Stimulated activated effector memory CD8-positive, alpha-beta T cell treated with anti-CD3 and anti-CD28 coated beads, Interleukin-12 subunit alpha, Interleukin-12 subunit beta, amount 100 ng/mL, for 72 hours (primary cell): ENCODE data around the gene MND1.
A peak's percentile ranks its signal among the peaks of the same experiment; 100 is the strongest.

Experiments used
- ATAC-seq: fragments of 150-1000 bp; cut with Tn5 transposase; 2 replicates; pipeline ENCODE4 v1.10.0; 2021
- DNase-seq, 2 donors: peaks; one replicate each; pipeline ENCODE4 v3.0.0; 2021 to 2022; ENCODE audit warnings: low spot score in 2 of 2
- H3K27ac Mint-ChIP-seq: one replicate; pipeline ENCODE4 v1.8.0; 2022; ENCODE audit warnings: mild to moderate bottlenecking, mixed read lengths
- H3K36me3 Mint-ChIP-seq: one replicate; pipeline ENCODE4 v1.8.0; 2022; ENCODE audit warnings: mild to moderate bottlenecking, mixed read lengths
- H3K4me1 Mint-ChIP-seq: one replicate; pipeline ENCODE4 v1.8.0; 2022; ENCODE audit warnings: mixed read lengths
- H3K4me3 Mint-ChIP-seq: one replicate; pipeline ENCODE4 v1.8.0; 2022; ENCODE audit warnings: mild to moderate bottlenecking, mixed read lengths
- H3K9me3 Mint-ChIP-seq: one replicate; pipeline ENCODE4 v1.8.0; 2022; ENCODE audit warnings: mixed read lengths

MND1 gene

GRCh38 chr4:153337686-153338085 is 6.8 kb upstream of the MND1 start:
- ATAC-seq (no peak), DNase-seq (no peak)
- Mint-ChIP-seq H3K9me3 (no peaks in the 10 kb centered on the region), H3K36me3 (no peaks in the 10 kb centered on the region), H3K4me3 (no peak overlapping the region), H3K27ac (no peak overlapping the region), H3K4me1 (no peaks in the 10 kb centered on the region)

GRCh38 chr4:153341575-153342090 is 2.9 kb upstream of the MND1 start:
- H3K27ac Mint-ChIP-seq = no peak overlapping the region
- DNase-seq (no peak), ATAC-seq (no peak)
- H3K4me1 Mint-ChIP-seq = no peaks in the 10 kb centered on the region
- H3K36me3 Mint-ChIP-seq = no peaks in the 10 kb centered on the region
- H3K9me3 Mint-ChIP-seq = no peaks in the 10 kb centered on the region
- no peak overlapping the region for H3K4me3 Mint-ChIP-seq

DNA sequence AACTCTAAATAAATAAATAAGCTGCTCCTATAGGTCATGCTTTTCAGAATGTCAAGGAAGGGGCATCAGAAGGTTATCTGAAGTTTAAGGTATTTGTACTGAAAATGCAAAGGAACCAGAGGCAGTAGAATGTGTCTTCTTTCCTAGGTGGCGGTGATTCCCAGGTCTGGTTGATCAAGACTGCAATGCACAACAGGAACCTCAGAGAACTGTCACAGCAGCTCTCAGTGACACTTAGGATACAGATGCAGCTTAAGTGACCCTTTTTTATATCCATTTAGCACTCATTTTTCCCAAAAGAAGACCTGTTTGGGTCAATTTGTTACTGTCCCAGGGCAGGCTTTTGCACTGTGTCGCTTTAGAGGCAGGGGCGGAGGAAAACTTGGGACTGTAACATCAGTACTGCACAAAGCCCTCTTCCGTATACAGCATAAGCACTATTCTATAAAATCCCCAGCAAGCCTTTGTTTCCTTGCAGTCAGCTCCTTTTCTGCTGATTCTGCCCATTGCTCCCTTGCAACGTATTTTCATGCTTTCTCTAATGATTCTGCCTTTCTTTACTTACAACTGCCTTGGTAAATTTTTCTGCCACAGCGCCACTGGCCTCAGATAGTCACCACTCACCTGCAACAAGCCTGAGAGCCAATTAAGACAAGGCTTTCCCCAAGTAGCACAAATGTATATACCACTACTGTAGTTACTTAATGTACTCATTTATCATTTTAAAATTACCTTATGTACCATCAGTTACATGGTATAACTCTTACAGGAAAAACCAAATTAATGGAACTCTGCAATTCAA is 1.5 kb upstream of the MND1 start:
- Mint-ChIP-seq H3K4me3 (peak overlapping the region; percentile 79), H3K27ac (no peak overlapping the region), H3K9me3 (no peaks in the 10 kb centered on the region), H3K4me1 (peaks cover 4% of the 10 kb centered on the region), H3K36me3 (no peaks in the 10 kb centered on the region)
- DNase-seq (no peak), ATAC-seq (no peak)

DNA sequence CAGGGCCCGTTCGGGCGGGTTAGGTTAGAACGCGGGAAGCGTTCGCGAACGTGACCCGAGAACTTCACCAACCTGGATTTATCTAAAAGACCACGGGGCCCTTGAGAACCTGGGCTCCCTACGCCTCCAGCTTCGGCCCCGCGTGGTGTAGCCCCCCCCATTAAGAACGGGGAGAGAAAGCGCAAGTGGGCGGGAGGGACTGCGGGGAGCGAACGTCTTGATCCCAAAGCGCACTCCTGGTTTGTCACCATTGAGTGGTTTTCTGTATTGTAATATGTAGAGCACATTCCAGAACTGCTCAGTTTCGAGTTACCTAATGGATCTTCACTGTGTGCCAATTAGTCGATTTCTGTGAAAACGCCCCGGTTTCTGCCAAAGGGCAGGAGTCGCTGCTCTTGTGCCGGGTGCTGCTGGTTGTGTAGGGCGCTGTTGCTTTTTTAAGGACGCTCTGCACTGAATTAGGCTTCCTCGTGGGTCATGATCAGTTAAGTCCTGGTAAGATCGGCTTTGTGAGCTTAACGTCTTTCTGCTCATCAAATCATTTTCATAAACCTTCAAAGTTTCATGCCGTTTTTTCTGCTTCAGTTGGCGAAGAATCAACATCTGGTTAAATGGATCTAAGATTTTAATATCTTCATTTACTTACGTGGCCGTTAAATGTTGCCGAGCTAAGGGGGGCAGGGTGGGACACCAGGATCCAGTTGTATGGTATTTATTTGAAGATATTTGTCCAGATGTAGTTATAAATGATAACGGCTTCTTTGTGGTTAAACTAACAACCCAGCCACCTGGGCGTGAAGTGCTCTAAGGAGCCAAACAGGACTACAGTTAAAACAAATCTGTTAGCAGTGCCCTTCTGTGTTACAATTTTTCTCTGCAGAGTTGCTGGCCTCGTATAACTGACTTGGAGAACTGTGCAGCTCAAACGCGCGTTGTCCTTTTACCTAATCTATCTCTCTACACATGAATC is 809 bp downstream of the MND1 start:
- ATAC-seq (peak; percentile 61), DNase-seq (peak; percentile 23 to 70)
- peak overlapping the region; percentile 79 for H3K4me3 Mint-ChIP-seq
- peaks cover 9% of the 10 kb centered on the region for H3K4me1 Mint-ChIP-seq
- H3K9me3 Mint-ChIP-seq = no peaks in the 10 kb centered on the region
- no peaks in the 10 kb centered on the region for H3K36me3 Mint-ChIP-seq
- peak overlapping the region; percentile 29 for H3K27ac Mint-ChIP-seq

DNA sequence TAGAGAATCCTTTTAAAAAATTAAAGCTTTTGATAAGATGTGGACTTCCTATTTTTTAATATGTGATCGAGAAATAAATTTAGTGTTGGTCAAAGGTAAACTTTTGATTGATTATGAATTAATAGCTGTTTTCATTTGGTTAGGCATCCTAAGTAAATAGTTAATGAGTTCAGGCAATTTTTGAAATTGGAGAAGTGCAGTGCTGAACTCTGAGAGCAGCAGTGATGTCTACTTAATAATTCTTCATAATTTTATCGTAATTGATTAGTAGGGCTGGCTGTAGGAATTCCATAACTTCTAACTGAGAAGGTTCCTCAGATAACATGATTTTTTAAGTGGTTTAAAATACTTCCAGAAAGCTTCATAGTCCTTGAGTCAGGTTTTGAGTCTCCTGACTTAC is 1.5 kb downstream of the MND1 start:
- peaks cover 9% of the 10 kb centered on the region for H3K4me1 Mint-ChIP-seq
- no peak for DNase-seq
- no peaks in the 10 kb centered on the region for H3K9me3 Mint-ChIP-seq
- no peak overlapping the region for H3K27ac Mint-ChIP-seq
- no peaks in the 10 kb centered on the region for H3K36me3 Mint-ChIP-seq
- no peak for ATAC-seq
- peak overlapping the region; percentile 79 for H3K4me3 Mint-ChIP-seq

DNA sequence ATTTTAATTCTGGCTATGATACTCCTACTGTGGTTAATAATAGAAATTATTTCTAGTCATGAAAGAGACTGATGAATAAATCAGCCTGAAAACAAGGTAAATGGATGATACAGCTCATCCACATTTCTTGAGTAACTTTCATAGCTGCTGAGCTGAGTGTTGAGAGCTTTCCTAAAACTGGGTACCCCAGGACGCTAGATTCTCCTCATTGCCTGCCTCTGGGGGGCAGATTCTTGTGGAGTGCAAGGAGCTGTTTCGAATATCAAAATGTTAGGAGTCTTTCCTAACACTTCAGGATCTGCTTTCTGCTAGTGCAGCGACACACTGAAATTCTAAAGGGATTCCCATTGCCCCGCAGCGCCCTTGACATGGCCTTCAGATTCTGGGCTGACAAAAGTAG is 2.1 kb downstream of the MND1 start:
- Mint-ChIP-seq H3K36me3 (no peaks in the 10 kb centered on the region), H3K27ac (no peak overlapping the region), H3K4me1 (peaks cover 9% of the 10 kb centered on the region), H3K4me3 (no peak overlapping the region), H3K9me3 (no peaks in the 10 kb centered on the region)
- no peak for ATAC-seq
- no peak for DNase-seq

- H3K4me1 Mint-ChIP-seq = peaks cover 9% of the 10 kb centered on the region
- no peak overlapping the region for H3K27ac Mint-ChIP-seq
- no peaks in the 10 kb centered on the region for H3K9me3 Mint-ChIP-seq
- no peak for ATAC-seq
- H3K36me3 Mint-ChIP-seq = no peaks in the 10 kb centered on the region
- no peak overlapping the region for H3K4me3 Mint-ChIP-seq
- no peak for DNase-seq
Observed at GRCh38 chr4:153347117-153347516, 2.6 kb downstream of the MND1 start.

DNA sequence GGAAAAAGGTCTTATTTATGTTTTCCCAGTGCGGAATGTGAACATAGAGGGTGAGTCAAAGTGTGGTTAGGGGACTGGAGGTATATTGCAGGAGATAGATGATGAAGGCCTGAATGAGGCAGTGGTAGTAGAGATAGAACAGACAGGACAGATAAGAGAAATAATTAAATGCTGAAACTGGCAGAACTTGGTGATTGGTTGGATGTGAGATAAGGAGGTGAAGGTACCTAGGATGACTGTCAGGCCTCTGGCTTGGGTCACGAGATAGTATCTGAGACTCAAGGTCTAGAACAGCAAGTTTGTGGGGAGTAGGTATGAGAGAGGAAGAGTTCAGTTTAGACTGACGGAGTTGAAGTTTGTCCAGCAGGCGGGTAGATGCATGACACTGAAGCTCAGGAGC is 3.5 kb downstream of the MND1 start:
- Mint-ChIP-seq H3K4me3 (no peak overlapping the region), H3K27ac (no peak overlapping the region), H3K9me3 (no peaks in the 10 kb centered on the region), H3K36me3 (no peaks in the 10 kb centered on the region), H3K4me1 (peaks cover 9% of the 10 kb centered on the region)
- ATAC-seq (no peak), DNase-seq (no peak)

DNA sequence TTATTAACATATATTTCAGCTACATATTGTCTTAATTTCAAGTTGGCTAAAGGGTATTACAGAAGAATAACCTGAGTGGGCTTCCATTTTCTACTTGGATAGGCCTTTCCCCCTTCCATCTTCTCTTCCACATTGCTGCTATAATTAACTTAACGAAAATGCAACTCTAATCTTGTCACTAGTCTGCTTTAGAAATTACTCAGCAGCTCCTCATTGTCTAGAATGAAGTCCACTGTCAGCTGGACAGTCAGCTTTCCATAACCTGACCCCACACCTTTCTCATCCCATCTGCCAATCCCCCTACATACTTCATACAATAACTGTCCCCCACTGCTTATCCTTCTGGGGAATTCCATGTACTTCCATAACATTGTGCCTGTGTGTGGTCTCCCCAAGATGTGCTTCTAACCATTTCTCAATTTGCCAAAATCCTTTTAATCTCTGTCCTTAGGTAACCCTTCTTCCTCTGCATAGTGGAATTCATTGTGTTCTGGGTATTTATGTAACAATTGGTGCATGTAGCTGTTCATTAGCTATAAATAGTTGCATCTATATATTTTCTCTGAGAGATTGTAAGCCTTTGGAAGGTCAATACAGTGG is 4.8 kb downstream of the MND1 start:
- no peak for ATAC-seq
- no peaks in the 10 kb centered on the region for H3K36me3 Mint-ChIP-seq

DNA sequence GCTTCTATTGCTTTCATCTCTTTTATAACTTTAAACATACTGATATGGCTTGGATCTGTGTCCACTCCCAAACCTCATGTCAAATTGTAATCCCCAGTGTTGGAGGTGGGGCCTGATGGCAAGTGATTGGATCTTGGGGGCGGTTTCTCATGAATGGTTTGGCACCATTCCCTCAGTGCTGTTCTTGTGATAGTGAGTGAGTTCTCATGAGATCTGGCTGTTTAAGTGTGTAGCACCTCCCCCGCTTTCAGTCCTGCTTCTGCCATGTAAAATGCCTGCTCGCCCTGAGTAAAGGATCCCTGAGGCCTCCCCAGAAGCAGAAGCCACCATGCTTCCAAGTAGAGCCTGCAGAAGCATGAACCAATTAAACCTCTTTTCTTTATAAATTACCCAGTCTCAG is 17.7 kb downstream of the MND1 start:
- no peak overlapping the region for H3K27ac Mint-ChIP-seq
- no peaks in the 10 kb centered on the region for H3K9me3 Mint-ChIP-seq
- no peak overlapping the region for H3K4me3 Mint-ChIP-seq
- ATAC-seq = no peak
- no peaks in the 10 kb centered on the region for H3K4me1 Mint-ChIP-seq
- peaks cover 5% of the 10 kb centered on the region for H3K36me3 Mint-ChIP-seq
- DNase-seq = no peak

More for the DNA sequence above, 4.8 kb downstream of the MND1 start:
- H3K27ac Mint-ChIP-seq = no peak overlapping the region
- H3K4me1 Mint-ChIP-seq = peaks cover 9% of the 10 kb centered on the region
- DNase-seq = no peak
- H3K9me3 Mint-ChIP-seq = no peaks in the 10 kb centered on the region
- H3K4me3 Mint-ChIP-seq = no peak overlapping the region

GRCh38 chr4:153364061-153364460 is 19.6 kb downstream of the MND1 start:
- DNase-seq (no peak), ATAC-seq (no peak)
- Mint-ChIP-seq H3K36me3 (peaks cover 5% of the 10 kb centered on the region), H3K4me1 (no peaks in the 10 kb centered on the region), H3K27ac (no peak overlapping the region), H3K9me3 (no peaks in the 10 kb centered on the region), H3K4me3 (no peak overlapping the region)

GRCh38 chr4:153365003-153365402 is 20.5 kb downstream of the MND1 start:
- ATAC-seq = no peak

GRCh38 chr4:153366486-153366885 is 22.0 kb downstream of the MND1 start:
- H3K36me3 Mint-ChIP-seq = peaks cover 11% of the 10 kb centered on the region
- no peak overlapping the region for H3K4me3 Mint-ChIP-seq
- no peak for ATAC-seq
- no peak overlapping the region for H3K27ac Mint-ChIP-seq
- DNase-seq = no peak
- H3K9me3 Mint-ChIP-seq = no peaks in the 10 kb centered on the region
- H3K4me1 Mint-ChIP-seq = peaks cover 3% of the 10 kb centered on the region

More at GRCh38 chr4:153365003-153365402, 20.5 kb downstream of the MND1 start:
- Mint-ChIP-seq H3K4me1 (no peaks in the 10 kb centered on the region), H3K4me3 (no peak overlapping the region), H3K9me3 (no peaks in the 10 kb centered on the region), H3K27ac (no peak overlapping the region), H3K36me3 (peaks cover 5% of the 10 kb centered on the region)
- no peak for DNase-seq

DNA sequence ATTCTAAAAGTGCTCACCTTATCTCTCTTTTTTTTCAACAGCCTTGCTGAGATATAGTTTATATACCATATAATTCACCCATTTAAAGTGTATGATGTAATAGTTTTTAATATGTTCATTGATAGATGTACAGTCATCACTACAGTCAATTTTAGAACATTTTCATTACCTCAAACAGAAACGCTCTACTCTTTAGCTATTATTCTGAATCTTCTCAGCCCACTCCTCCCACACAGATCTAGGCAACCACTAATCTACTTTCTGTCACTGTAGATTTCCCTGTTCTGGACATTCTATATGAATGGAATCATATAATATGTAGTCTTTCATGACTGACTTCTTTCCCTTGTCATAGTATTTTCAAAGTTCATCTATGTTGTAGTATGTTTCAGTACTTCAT is 22.6 kb downstream of the MND1 start:
- DNase-seq = no peak
- ATAC-seq = peak; percentile 70
- peaks cover 11% of the 10 kb centered on the region for H3K36me3 Mint-ChIP-seq
- peaks cover 9% of the 10 kb centered on the region for H3K4me1 Mint-ChIP-seq
- H3K27ac Mint-ChIP-seq = no peak overlapping the region
- no peak overlapping the region for H3K4me3 Mint-ChIP-seq
- no peaks in the 10 kb centered on the region for H3K9me3 Mint-ChIP-seq

GRCh38 chr4:153369021-153369420 is 24.5 kb downstream of the MND1 start:
- H3K4me1 Mint-ChIP-seq = peaks cover 9% of the 10 kb centered on the region
- peaks cover 9% of the 10 kb centered on the region for H3K9me3 Mint-ChIP-seq
- DNase-seq (no peak), ATAC-seq (no peak)
- H3K36me3 Mint-ChIP-seq = peaks cover 11% of the 10 kb centered on the region
- H3K4me3 Mint-ChIP-seq = no peak overlapping the region
- no peak overlapping the region for H3K27ac Mint-ChIP-seq
